Ishikawa (cell line): ENCODE results near the gene LHCGR.

Source experiments
- EP300 ChIP-seq: IDR thresholded peaks from 2 replicates; pipeline ENCODE4 v1.6.1; 2012; ENCODE audit warnings: borderline replicate concordance
- NFIC ChIP-seq: IDR thresholded peaks from 2 replicates; pipeline ENCODE4 v1.6.1; 2012
- TF ChIP-seq, protein P1 (sequence below): IDR thresholded peaks from 2 replicates; pipeline ENCODE4 v1.6.1; 2012; ENCODE audit warnings: low read depth, mild to moderate bottlenecking

DNA sequence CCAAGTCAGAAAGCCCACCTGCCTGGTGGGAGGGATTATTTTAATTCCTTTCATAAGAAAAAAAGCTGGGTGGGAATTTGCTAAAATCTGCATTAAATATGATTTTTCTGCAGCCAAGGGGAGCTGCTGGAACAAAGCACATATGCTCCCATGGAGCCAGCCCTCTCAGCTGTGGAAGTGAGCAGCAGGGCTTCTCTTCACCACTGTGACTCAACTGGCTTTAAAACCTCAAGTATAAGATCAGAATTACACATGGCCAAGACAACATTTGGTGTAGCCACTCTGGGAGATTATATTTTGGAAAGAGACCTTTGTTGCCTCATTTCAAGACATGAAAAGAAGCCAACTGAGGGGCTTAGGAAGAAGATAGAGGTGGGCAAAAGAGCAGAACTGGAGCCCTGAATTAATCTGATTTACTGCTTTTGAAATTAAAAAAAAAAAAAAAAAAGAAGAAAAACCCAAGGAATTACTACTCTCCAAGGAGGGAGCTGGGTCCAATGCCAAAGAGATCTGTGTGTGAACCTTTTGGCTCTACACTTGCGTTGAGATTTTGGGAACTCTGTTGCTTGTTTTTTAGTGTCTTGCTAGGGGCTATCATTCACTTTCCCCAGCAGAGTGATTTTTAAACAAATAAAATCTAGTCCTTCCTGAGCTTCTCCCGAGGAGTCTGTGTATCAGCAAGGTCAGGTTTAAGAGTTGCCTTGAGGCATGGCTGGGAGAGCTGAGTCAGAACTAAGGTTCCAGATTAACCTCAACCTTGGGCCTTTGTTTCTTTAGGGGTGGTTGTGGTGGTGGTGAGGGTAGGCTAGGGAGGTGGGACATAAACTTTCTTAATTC is 6.0 kb downstream of the LHCGR start:
- TF ChIP-seq EP300 (no peak), NFIC (no peak)
- TF ChIP-seq, protein P1, sequence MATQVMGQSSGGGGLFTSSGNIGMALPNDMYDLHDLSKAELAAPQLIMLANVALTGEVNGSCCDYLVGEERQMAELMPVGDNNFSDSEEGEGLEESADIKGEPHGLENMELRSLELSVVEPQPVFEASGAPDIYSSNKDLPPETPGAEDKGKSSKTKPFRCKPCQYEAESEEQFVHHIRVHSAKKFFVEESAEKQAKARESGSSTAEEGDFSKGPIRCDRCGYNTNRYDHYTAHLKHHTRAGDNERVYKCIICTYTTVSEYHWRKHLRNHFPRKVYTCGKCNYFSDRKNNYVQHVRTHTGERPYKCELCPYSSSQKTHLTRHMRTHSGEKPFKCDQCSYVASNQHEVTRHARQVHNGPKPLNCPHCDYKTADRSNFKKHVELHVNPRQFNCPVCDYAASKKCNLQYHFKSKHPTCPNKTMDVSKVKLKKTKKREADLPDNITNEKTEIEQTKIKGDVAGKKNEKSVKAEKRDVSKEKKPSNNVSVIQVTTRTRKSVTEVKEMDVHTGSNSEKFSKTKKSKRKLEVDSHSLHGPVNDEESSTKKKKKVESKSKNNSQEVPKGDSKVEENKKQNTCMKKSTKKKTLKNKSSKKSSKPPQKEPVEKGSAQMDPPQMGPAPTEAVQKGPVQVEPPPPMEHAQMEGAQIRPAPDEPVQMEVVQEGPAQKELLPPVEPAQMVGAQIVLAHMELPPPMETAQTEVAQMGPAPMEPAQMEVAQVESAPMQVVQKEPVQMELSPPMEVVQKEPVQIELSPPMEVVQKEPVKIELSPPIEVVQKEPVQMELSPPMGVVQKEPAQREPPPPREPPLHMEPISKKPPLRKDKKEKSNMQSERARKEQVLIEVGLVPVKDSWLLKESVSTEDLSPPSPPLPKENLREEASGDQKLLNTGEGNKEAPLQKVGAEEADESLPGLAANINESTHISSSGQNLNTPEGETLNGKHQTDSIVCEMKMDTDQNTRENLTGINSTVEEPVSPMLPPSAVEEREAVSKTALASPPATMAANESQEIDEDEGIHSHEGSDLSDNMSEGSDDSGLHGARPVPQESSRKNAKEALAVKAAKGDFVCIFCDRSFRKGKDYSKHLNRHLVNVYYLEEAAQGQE, result no peak
